ENCODE measurements around the gene SLC13A5.

- TF ChIP-seq POLR2A (IDR thresholded peaks at IDR 0.05; ENCODE audit: low read length) (no peak), GATA1 (IDR thresholded peaks at IDR 0.05; ENCODE audit: low read depth, low read length) (no peak)
Observed at GRCh38 chr17:6654841-6655731, 58.1 kb downstream of the SLC13A5 start.

All from erythroblast (primary cell).